ENCODE measurements around the gene SLC9C1. TPM values are rescaled to one million over a fixed set of nuclear protein-coding genes. Genes with fewer than 3 reads are reported as not detected.

The SLC9C1 gene
- total RNA-seq, 1 donor from 2014 or later = 2.2 TPM

- no peak for DNase-seq (ENCODE audit: low read depth)
Observed at GRCh38 chr3:112331851-112332250, 37.8 kb upstream of the SLC9C1 start.

GRCh38 chr3:112327371-112327951 is 33.4 kb upstream of the SLC9C1 start:
- Histone ChIP-seq H3K27me3 (ENCODE audit: control insufficient read depth, insufficient read depth, low read length) (no peaks in the 10 kb centered on the region), H3K4me3 (ENCODE audit: low read depth, low read length) (no peak overlapping the region), H3K36me3 (ENCODE audit: control insufficient read depth, insufficient read depth, low read length) (no peaks in the 10 kb centered on the region)
- TF ChIP-seq CTCF (IDR thresholded peaks at IDR 0.05; ENCODE audit: insufficient read depth, low read length, poor library complexity, severe bottlenecking) = peak; percentile 64
- no peak for DNase-seq (ENCODE audit: low read depth)

More at GRCh38 chr3:112331851-112332250, 37.8 kb upstream of the SLC9C1 start:
- H3K4me3 ChIP-seq (ENCODE audit: low read depth, low read length) = no peak overlapping the region
- no peaks in the 10 kb centered on the region for H3K36me3 ChIP-seq (ENCODE audit: control insufficient read depth, insufficient read depth, low read length)
- no peak for TF ChIP-seq CTCF (IDR thresholded peaks at IDR 0.05; ENCODE audit: insufficient read depth, low read length, poor library complexity, severe bottlenecking)
- no peaks in the 10 kb centered on the region for H3K27me3 ChIP-seq (ENCODE audit: control insufficient read depth, insufficient read depth, low read length)

DNA sequence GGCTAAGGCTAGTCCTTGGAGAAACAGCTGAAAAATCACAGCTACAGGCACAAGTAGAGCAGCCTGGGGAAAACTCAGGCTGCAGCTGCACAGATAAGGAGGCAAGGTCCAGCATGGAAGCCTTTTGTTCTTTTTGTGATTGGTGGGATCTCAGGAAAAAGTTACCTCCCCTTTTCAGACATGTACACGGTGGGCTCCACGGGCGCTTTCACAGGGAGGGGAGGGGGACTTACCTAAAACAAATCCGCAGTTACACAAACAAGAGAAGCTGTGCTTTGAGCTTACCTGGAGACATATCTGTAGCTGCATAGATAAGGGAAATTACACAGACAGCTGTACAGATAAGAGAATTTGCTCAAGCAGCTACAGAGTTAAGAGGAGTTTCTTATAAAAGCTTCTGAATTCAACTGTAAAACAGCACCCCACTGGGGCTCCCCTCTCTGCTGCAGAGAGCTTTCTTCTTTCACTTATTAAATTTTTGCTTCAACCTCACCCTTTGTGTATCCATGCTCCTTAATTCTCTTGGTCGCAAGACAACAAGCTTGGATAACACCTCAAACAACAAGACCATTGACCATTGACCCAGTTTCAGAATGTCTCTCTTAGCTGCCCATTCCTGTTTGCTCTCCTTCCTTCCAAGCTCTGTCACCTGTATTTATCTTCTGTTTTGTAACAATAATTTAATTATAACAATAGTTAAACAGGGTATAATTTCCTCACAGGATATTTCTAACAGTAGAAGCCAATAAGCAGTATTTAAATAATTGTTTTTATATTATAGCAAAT is 28.0 kb upstream of the SLC9C1 start:
- H3K4me3 ChIP-seq (ENCODE audit: low read depth, low read length) = no peak overlapping the region
- DNase-seq (ENCODE audit: low read depth) = no peak
- H3K36me3 ChIP-seq (ENCODE audit: control insufficient read depth, insufficient read depth, low read length) = no peaks in the 10 kb centered on the region
- H3K27me3 ChIP-seq (ENCODE audit: control insufficient read depth, insufficient read depth, low read length) = no peaks in the 10 kb centered on the region
- TF ChIP-seq CTCF (IDR thresholded peaks at IDR 0.05; ENCODE audit: insufficient read depth, low read length, poor library complexity, severe bottlenecking) = no peak

- no peak overlapping the region for H3K4me3 ChIP-seq (ENCODE audit: low read depth, low read length)
- no peaks in the 10 kb centered on the region for H3K36me3 ChIP-seq (ENCODE audit: control insufficient read depth, insufficient read depth, low read length)
- DNase-seq (ENCODE audit: low read depth) = no peak
- no peak for TF ChIP-seq CTCF (IDR thresholded peaks at IDR 0.05; ENCODE audit: insufficient read depth, low read length, poor library complexity, severe bottlenecking)
- no peaks in the 10 kb centered on the region for H3K27me3 ChIP-seq (ENCODE audit: control insufficient read depth, insufficient read depth, low read length)
Observed at GRCh38 chr3:112320691-112321090, 26.7 kb upstream of the SLC9C1 start.

DNA sequence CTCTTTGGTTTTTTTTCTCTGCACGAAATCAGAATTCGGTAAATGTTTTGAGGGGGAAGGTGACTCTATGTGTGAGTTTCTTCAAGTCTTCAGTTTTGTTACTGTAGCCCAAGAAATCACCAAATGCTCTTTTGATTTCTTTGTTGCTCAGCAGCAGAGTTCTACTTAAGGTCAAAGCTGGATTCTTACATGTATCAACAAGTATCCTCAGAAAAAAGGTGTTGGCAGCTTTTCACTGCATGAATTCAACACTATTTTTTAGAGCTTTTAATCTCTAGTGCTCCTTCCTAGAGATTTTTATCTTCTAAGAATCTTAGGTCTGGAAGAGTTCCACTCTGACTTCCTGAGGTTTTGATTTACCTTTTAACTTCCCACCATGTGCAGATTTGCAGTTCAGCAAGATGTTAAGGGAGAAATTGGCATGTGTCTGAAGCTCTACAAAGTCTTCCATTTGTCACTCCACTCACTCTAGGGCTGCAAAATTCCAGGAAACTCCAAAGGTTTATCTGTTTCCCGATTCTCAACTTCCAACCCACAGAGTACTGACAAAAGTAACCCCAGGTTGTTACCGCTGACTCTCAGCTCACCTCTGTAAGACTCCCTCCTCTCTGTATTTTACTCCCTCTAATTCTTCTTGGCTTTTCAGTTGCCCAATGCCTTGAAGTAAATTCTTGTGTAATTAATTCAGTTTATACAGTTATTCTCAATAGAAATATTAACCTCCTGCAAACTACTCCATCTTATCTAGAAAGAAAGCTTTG is 25.7 kb upstream of the SLC9C1 start:
- no peak overlapping the region for H3K4me3 ChIP-seq (ENCODE audit: low read depth, low read length)
- TF ChIP-seq CTCF (IDR thresholded peaks at IDR 0.05; ENCODE audit: insufficient read depth, low read length, poor library complexity, severe bottlenecking) = no peak
- H3K36me3 ChIP-seq (ENCODE audit: control insufficient read depth, insufficient read depth, low read length) = no peaks in the 10 kb centered on the region
- DNase-seq (ENCODE audit: low read depth) = no peak
- no peaks in the 10 kb centered on the region for H3K27me3 ChIP-seq (ENCODE audit: control insufficient read depth, insufficient read depth, low read length)

All from kidney epithelial cell (primary cell).